GM12872 (cell line): ENCODE data around the gene CNEP1R1.

ENCODE experiments used
- CTCF ChIP-seq: IDR thresholded peaks from 3 replicates; pipeline ENCODE4 v1.5.1; 2011; ENCODE audit warnings: low read depth, mild to moderate bottlenecking, low read length, moderate library complexity; ENCODE audit not compliant: insufficient read depth

Gene CNEP1R1

GRCh38 chr16:50024684-50025536 is at the start of gene CNEP1R1:
Gene CNEP1R1 (plus strand): TSS chr16:50025225. CDS start chr16:50025316, 91 bp downstream.
- TF ChIP-seq CTCF, result peak; percentile 100

- no peak for TF ChIP-seq CTCF
Observed at GRCh38 chr16:49977427-49977826, 47.6 kb upstream of the CNEP1R1 start.

- TF ChIP-seq CTCF, result no peak
Observed at GRCh38 chr16:49978569-49979326, 46.3 kb upstream of the CNEP1R1 start.

GRCh38 chr16:49980166-49980565 is 44.9 kb upstream of the CNEP1R1 start:
- no peak for TF ChIP-seq CTCF

- no peak for TF ChIP-seq CTCF
Observed at GRCh38 chr16:49986351-49987124, 38.5 kb upstream of the CNEP1R1 start.

GRCh38 chr16:49987381-49987780 is 37.6 kb upstream of the CNEP1R1 start:
- TF ChIP-seq CTCF, result no peak

- no peak for TF ChIP-seq CTCF
Observed at GRCh38 chr16:49992825-49993224, 32.2 kb upstream of the CNEP1R1 start.
